NCI-H510A treated with DMSO at 0.1 percent for 48 hours (cell line): ENCODE measurements around the gene AIMP2.
"Not testable (repeated sequence)": the region's sequence is repeated elsewhere in the genome, so short reads cannot be mapped to it uniquely, and the experiment has no call there.

Experiments
- DNase-seq: peaks from one replicate; lab custom pipeline; 2025; lab: John Stamatoyannopoulos, UW

AIMP2 gene

DNA sequence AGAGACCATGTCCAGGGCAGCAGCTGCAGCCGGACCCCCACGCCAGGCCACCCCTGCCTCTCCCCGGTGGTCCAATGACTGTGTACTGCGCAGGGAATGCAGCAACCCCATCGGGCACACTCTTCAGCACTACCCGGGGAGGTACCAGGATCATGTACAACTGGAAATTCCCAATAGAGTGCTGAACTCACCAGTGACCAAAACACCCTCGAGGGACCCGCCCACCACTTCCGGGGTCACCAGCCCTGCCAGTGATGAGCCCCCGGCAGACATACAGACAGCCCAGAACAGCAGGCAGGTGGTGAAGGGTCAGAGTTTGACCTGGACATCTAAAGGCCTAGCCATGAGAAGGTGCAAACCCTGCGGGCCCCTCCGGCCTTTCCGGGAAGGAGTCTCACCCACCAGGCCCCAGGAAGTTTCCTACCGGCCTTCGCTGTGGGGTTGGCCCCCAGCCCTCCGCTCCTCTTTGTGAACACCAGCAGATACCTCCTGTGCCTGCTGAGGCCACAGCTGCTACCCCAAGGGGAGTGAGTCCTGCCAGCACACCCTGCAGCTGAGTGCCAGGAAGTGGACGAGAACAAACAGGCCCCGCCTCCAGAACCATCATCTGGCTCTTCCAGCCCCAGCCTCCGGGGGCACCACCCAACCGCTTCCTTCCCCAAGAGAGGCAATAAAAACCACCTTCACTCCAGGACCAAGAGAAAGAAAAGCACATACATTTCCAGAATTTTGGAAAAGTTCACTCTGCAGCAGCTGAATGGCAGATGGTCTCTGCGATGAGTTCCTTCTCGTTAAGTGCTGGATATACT lies 17.1 kb downstream of the AIMP2 start:
- DNase-seq = peak; percentile 36

DNA sequence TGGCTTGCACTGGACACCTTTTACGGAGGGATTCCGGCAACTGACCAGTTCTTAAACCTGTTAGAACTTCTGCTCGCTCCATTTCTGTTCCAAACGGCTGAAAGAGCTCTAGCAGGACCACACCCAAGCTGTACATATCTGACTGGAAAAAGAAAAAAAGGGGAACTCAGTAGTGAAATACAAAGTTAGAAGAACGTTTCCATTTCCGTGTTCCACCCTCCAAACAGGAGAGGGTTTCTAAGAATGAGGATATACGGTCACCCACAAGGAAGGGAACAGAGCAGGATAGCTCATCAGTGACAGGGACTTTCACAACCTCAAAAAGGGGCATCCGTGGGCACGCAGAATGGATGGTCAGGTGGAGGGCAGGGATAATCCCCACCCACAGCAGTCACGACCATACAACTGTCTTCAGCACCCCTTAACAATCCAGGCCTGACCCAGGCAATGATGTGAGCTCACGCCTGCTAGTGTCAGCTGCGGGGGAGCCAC lies 17.8 kb downstream of the AIMP2 start:
- no peak for DNase-seq

DNA sequence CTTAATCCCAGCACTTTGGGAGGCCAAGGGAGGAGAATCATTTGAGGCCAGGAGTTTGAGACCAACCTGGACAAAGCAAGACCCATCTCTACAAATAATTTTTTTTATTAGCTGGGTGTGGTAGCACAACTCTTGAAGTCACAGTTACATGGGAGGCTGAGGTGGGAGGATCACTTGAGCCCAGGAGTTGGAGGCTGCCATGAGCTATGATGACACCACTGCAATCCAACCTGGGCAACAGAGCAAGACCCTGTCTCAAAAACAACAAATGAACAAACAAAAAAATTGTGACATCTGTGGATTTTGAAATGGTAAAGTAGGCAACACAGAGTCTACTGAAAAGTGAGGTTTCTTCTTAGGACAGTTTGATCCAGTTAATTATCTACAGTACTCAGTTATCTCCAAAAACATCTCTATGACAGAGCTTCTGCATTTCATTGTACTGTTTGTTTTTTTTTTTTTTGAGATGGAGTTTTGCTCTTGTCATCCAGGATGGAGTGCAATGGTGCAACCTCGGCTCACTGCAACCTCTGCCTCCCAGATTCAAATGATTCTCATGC lies 18.8 kb downstream of the AIMP2 start:
- no peak for DNase-seq

DNA sequence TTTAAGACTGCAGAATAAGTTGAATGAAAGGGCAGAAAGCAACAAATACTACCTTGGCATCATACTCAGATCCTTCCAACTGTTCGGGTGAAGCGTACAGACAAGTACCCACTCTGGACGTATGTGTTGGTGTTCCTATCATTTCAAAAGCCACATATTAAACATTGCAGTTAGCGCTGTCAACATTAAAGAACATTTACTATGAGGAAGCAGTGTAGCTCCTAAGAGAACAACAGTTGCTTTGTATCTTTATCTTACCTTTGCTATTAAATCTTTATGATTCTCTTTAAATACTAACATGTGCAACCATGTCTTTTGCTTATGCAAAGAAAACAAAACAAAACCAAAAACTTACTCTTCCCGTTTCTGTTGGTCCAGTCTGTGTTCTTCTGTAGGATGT lies 19.5 kb downstream of the AIMP2 start:
- no peak for DNase-seq

DNA sequence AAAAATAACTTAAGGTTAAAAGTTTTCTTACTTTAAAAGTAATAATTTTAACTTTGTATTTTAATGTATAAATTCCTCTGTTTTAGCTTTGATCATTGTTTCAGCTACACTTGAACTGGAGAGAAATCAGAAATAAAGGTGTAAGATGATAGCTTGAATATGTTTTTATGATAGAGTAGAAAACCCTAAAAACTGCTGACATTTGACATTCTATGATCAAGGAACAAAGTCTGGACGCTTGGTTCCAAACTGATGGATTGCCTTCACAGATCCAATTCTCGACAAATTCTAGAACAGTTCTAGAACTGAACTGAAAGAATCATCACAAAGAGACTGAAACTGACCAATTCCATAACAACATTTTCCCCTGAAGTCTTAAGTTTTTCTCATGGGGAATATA lies 21.9 kb downstream of the AIMP2 start, which contains the start of gene ANKRD61:
TSS of gene ANKRD61 (plus strand) at position 389 of the 400 bp plus-strand sequence. CDS start at position 389, 0 bp downstream.
- DNase-seq = no peak

DNA sequence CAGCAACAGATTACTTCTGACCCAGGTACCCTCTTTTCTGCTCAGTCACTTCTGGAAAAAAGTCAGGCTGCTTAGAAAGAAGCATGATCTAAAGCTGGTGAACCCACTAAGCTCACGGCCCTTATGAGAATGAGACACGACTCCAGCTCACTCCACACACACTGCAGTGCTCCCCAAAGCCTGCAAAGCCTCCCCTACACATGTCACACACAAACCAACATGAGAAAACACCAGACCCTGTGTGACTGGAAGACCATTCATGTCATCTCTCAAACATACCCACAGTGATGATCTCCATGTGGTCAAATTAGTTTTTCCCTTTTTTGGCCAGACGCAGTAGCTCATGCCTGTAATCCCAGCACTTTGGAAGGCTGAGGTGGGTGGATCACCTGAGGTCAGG lies 22.5 kb downstream of the AIMP2 start:
- DNase-seq = no peak

DNA sequence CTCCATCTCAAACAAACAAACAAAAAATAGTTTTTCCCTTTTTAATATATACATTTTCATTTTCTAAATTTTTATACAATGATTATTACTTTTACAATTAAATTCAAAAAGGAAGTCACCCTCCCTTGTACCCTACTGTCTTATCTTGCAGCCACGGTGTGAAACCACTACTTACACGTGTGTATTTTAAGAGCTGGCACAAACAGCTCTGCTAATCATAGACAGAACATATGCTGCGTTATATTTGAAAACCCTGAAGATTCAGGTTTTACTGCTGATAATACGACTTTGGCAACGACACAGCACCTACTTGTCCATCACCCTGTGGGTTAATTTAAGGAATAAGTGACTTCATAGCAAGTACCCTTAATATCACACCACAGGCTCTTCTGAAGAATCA lies 23.1 kb downstream of the AIMP2 start:
- no peak for DNase-seq

DNA sequence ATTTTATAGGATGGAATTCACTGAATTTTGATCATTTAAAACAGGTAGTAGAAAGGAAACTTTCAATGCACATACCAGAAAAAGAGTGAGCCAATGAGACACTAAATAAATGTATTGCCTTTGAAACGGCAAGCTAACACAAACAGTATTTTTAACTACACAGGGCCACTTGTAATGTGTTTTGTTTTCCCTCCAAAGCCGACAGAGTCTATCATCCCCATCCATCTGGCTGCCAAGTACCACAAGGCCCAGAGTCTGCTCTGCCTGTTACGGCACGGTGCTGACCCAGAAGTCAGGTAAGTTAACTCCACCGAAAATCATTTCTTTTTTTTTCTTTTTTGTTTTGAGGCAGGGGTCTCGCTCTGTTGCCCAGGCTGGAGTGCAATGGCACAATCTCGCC lies 23.6 kb downstream of the AIMP2 start:
- no peak for DNase-seq

DNA sequence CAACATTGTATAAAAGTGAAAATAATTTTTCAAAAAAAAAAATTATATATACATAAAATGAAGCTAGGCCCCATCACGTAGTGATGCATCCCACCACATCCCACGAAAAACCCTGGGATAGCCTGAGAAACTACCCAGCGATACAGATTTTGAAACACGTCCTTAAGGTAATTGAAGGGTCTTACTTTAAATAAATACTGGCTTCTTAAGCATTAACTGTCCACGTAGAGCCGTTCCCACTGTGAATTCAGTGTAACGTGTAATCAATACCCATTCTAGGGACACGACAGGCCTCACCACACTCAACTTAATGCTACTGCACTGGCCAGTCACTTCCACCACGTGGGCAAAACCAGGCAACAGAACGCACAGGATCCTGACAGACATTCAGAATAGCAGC lies 26.1 kb downstream of the AIMP2 start:
- DNase-seq = no peak

DNA sequence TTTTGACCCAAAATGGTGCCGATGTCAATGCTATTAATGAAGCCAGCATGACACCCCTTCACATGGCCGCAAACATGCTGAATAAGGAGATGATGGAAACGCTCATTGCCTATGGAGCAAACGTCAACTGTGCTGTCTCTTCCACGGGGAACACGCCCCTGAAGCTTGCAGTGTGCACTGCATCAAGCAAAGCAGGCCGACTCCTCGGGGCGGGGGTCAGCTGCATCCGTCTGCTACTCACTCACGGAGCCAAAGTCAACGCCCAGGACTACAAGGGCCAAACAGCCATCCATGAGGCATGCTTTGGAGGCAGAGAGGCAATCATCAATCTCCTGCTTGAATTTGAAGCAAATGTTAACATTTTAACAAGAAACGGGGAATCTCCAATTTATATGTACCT lies 26.6 kb downstream of the AIMP2 start:
- no peak for DNase-seq

DNA sequence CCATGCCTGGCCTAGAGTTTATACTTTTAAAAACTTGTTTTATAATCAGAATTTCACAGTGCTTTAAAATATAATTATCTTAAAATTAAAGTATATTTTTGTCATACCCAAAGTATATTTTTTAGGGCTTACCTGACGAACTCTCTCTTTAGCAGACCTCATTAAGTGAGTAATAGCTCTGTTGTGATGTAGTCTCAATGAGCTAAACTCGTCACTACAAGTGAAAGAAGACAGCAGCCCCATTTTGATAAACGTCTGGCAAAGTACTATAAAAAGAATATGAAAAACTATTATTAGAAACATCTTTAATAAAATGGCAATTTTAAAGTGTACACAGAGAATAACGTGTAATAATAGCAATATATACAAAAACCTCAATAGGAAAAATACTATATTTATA lies 40.7 kb downstream of the AIMP2 start:
- DNase-seq = no peak

DNA sequence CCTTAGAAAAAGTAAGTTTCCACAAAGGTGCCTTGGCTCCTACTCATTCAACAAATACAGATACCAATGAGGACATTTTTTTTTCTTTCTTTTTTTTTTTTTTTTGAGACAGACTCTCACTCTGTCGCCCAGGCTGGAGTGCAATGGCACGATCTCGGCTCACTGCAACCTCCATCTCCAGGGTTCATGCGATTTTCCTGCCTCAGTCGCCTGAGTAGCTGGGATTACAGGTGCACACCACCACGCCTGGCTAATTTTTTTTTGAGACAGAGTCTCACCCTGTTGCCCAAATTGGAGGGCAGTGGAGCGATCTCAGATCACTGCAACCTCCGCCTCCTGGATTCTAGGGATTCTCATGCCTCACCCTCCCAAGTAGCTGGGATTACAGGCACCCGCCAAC lies 42.1 kb downstream of the AIMP2 start:
- DNase-seq = not testable (repeated sequence)

DNA sequence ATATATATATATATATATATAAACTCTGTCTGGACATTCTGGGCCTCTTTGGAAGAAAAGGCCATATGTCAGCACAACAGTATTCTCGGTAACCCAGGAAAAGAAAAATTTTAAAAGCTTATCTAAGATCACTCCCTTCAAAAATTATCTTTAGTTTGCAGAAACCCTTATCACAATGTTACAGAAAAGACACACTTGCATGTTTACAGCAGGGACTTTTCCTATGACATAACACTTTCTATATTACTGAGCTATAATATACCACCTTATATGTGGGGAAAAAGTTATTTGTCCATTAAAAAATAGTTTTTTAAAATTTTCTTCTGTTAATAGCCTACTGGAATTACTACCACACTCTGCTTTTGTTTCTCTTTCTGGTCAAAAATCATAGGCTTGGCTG lies 47.5 kb downstream of the AIMP2 start:
- no peak for DNase-seq

DNA sequence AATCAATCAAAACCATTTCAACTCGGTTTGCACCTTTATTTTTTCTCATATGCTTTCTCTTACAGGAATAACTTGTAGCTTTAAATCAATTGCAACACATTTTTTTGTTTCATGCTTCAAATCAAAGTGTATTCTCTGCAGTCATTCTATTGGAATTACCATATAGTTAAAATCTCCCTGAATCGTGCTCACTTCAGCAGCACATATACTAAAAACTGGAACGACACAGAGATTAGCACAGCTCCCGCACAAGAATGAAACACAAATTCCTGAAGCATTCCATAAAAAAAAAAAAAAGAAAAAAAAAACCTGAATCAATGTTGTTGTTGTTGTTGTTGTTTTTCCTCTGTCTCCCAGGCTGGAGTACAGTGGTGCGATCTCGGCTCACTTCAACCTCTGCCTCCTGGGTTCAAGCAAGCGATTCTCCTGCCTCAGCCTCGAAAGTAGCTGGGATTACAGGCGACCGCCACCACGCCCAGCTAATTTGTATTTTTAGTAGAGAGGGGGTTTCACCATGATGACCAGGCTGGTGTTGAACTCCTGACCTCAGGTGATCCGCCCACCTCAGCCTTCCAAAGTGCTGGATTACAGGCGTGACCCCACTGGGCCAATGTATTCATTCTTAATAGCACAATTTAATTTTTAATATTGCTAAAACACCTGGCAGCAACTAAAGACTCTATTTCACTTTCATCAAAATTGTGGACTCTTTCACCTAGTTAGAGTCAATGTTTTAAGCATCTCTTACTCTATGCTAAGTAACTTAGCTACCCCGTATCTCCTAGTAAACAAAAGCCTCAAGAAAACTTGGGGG lies 48.5 kb downstream of the AIMP2 start:
- DNase-seq = no peak

DNA sequence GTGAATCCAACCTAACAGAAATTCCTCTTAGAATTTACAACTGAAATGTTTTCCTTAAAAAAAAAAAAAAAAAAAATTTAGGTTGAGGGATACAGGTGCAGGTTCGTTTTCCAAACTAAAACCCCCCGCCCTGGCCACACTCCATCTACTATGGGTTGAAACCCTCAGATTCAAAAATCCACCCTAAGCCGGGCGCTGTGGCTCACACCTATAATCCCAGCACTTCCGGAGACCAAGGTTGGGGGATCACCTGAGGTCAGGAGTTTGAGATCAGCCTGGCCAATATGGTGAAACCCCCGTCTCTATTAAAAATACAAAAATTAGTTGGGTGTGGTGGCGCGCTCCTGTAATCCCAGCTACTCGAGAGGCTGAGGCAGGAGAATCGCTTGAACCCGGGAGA lies 50.9 kb downstream of the AIMP2 start:
- DNase-seq = not testable (repeated sequence)

DNA sequence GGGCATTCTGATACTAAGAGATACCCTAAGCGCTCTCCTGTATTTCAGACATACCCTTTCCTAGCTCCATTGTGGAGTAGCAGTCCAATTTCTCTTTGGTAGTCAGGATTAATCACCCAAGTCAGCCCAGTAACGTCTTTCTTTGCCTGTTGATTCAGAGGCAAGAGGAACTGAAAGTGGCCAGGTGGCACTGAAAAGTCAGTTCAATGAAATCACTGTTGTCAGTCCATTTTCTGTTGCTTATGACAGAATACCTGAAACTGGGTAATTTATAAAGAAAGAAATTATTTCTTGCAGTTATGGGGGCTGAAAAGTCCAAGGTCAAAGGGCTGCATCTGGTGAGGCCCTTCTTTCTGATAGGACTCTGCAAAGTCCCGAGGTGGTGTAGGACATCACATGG lies 62.3 kb downstream of the AIMP2 start:
- DNase-seq = no peak
